H9 (cell line): ENCODE measurements around the gene NCKAP5. TPM values are rescaled to one million over a fixed set of nuclear protein-coding genes. Genes with fewer than 3 reads are reported as not detected.

Experiments used
- DNase-seq: peaks from one replicate; pipeline ENCODE4 v3.0.0-alpha.2; 2017
- H2AFZ ChIP-seq: one replicate; pipeline ENCODE4 v1.6.1; 2013; ENCODE audit warnings: mild to moderate bottlenecking, low read length, control low read depth, moderate library complexity
- H2AK5ac ChIP-seq: 2 replicates; pipeline ENCODE4 v1.6.1; 2013; ENCODE audit warnings: low read length, control low read depth, mixed read lengths; ENCODE audit not compliant: insufficient read length
- H2BK120ac ChIP-seq: one replicate; pipeline ENCODE4 v1.6.1; 2013; ENCODE audit warnings: low read depth, mild to moderate bottlenecking, low read length, control low read depth, inconsistent platforms; ENCODE audit not compliant: poor library complexity, severe bottlenecking
- H2BK12ac ChIP-seq: 2 replicates; pipeline ENCODE4 v1.6.1; 2013; ENCODE audit warnings: low read length, control low read depth, mixed read lengths, low read depth; ENCODE audit not compliant: insufficient read length
- H2BK15ac ChIP-seq: 2 replicates; pipeline ENCODE4 v1.6.1; 2013; ENCODE audit warnings: low read depth, low read length, control low read depth
- H2BK20ac ChIP-seq: one replicate; pipeline ENCODE4 v1.6.1; 2013; ENCODE audit warnings: low read depth, mild to moderate bottlenecking, low read length, control low read depth, inconsistent platforms; ENCODE audit not compliant: poor library complexity, severe bottlenecking
- H2BK5ac ChIP-seq: 2 replicates; pipeline ENCODE4 v1.6.1; 2013; ENCODE audit warnings: low read length, control low read depth, mixed read lengths; ENCODE audit not compliant: insufficient read length
- H3K14ac ChIP-seq: 2 replicates; pipeline ENCODE4 v1.6.1; 2013; ENCODE audit warnings: low read length, control low read depth; ENCODE audit not compliant: insufficient read depth
- H3K18ac ChIP-seq: 2 replicates; pipeline ENCODE4 v1.6.1; 2013; ENCODE audit warnings: low read depth, mild to moderate bottlenecking, mixed read lengths, low read length, control low read depth; ENCODE audit not compliant: insufficient read length
- H3K23ac ChIP-seq: 2 replicates; pipeline ENCODE4 v1.6.1; 2013; ENCODE audit warnings: low read length, control low read depth, mixed read lengths, low read depth; ENCODE audit not compliant: insufficient read length
- H3K23me2 ChIP-seq: 2 replicates; pipeline ENCODE4 v1.6.1; 2013; ENCODE audit warnings: low read depth, mild to moderate bottlenecking, mixed read lengths, low read length, control low read depth; ENCODE audit not compliant: insufficient read length, poor library complexity, severe bottlenecking
- H3K27ac ChIP-seq: 2 replicates; pipeline ENCODE4 v1.5.1; 2013; ENCODE audit warnings: low read length, control low read depth, mixed read lengths, low read depth; ENCODE audit not compliant: insufficient read length
- H3K27me3 ChIP-seq: 2 replicates; pipeline ENCODE4 v1.6.1; 2013; ENCODE audit warnings: low read length, control low read depth, inconsistent platforms; ENCODE audit not compliant: insufficient read depth
- H3K4ac ChIP-seq: 2 replicates; pipeline ENCODE4 v1.6.1; 2013; ENCODE audit warnings: low read depth, mild to moderate bottlenecking, control low read depth, inconsistent platforms, low read length, moderate library complexity
- H3K4me1 ChIP-seq: 2 replicates; pipeline ENCODE4 v1.6.1; 2013; ENCODE audit warnings: low read length, control low read depth, inconsistent platforms; ENCODE audit not compliant: insufficient read depth
- H3K4me2 ChIP-seq: 2 replicates; pipeline ENCODE4 v1.6.1; 2013; ENCODE audit warnings: low read length, control low read depth, mixed read lengths; ENCODE audit not compliant: insufficient read length, insufficient read depth
- H3K56ac ChIP-seq: 2 replicates; pipeline ENCODE4 v1.6.1; 2013; ENCODE audit warnings: low read depth, mild to moderate bottlenecking, mixed read lengths, low read length, control low read depth; ENCODE audit not compliant: insufficient read length
- H3K79me1 ChIP-seq: 2 replicates; pipeline ENCODE4 v1.6.1; 2013; ENCODE audit warnings: low read depth, mild to moderate bottlenecking, moderate library complexity, low read length, control low read depth, inconsistent platforms; ENCODE audit not compliant: insufficient read depth, poor library complexity, severe bottlenecking
- H3K79me2 ChIP-seq: 2 replicates; pipeline ENCODE4 v1.6.1; 2013; ENCODE audit warnings: low read length, control low read depth, inconsistent platforms; ENCODE audit not compliant: insufficient read depth
- H3K9ac ChIP-seq: 2 replicates; pipeline ENCODE4 v1.6.1; 2013; ENCODE audit warnings: low read length, control low read depth, mixed read lengths; ENCODE audit not compliant: insufficient read length; ENCODE audit errors: extremely low read depth
- H3K9me3 ChIP-seq: one replicate; pipeline ENCODE4 v1.6.1; 2013; ENCODE audit warnings: low read depth, low read length, inconsistent platforms; ENCODE audit not compliant: control insufficient read depth
- H3T11ph ChIP-seq: one replicate; pipeline ENCODE4 v1.6.1; 2013; ENCODE audit warnings: mild to moderate bottlenecking, low read length, control low read depth, inconsistent platforms
- H4K20me1 ChIP-seq: one replicate; pipeline ENCODE4 v1.6.1; 2013; ENCODE audit not compliant: control insufficient read depth, insufficient read length, insufficient read depth
- H4K5ac ChIP-seq: 2 replicates; pipeline ENCODE4 v1.6.1; 2013; ENCODE audit warnings: low read depth, mild to moderate bottlenecking, mixed read lengths, low read length, control low read depth; ENCODE audit not compliant: insufficient read length
- H4K8ac ChIP-seq: replicated peaks from 2 replicates; pipeline ENCODE4 v1.6.1; 2013; ENCODE audit warnings: low read length, control low read depth, mixed read lengths, low read depth; ENCODE audit not compliant: insufficient read length
- H4K91ac ChIP-seq: 2 replicates; pipeline ENCODE4 v1.6.1; 2013; ENCODE audit warnings: low read depth, mild to moderate bottlenecking, moderate library complexity, mixed read lengths, low read length, control low read depth; ENCODE audit not compliant: insufficient read length
- H3K27ac Mint-ChIP-seq, 3 experiments: 2 replicates in 2 of 3; 3 replicates in 1 of 3; pipeline ENCODE4 v1.8.0; 2020 to 2021; ENCODE audit warnings: mixed read lengths in 3 of 3, mild to moderate bottlenecking in 1 of 3, moderate library complexity in 1 of 3
- H3K27me3 Mint-ChIP-seq: 2 replicates; pipeline ENCODE4 v1.8.0; 2021; ENCODE audit warnings: low read depth, mild to moderate bottlenecking, moderate library complexity, mixed read lengths
- H3K36me3 Mint-ChIP-seq, 3 experiments: 2 replicates in 2 of 3; 3 replicates in 1 of 3; pipeline ENCODE4 v1.8.0; 2020 to 2021; ENCODE audit warnings: low read depth in 3 of 3, mixed read lengths in 3 of 3; ENCODE audit not compliant: insufficient read depth in 1 of 3
- H3K4me1 Mint-ChIP-seq, 2 experiments: 2 replicates each; pipeline ENCODE4 v1.8.0; 2020; ENCODE audit warnings: mixed read lengths in 2 of 2
- H3K4me3 Mint-ChIP-seq, 2 experiments: 2 replicates in 1 of 2; 3 replicates in 1 of 2; pipeline ENCODE4 v1.8.0; 2020 to 2021; ENCODE audit warnings: mild to moderate bottlenecking in 2 of 2, mixed read lengths in 2 of 2, moderate library complexity in 1 of 2
- H3K9me3 Mint-ChIP-seq, 2 experiments: 2 replicates in 1 of 2; 3 replicates in 1 of 2; pipeline ENCODE4 v1.8.0; 2020; ENCODE audit warnings: mild to moderate bottlenecking in 2 of 2, mixed read lengths in 2 of 2, moderate library complexity in 1 of 2
- WGBS: extraction: QIAGEN DNeasy Blood & Tissue Kit; methylation state at CpG from one replicate; pipeline ENCODE4 v1.1.7; 2013; ENCODE audit warnings: missing lambda C conversion rate, low lambda C conversion rate, mixed read lengths; ENCODE audit not compliant: insufficient read length; ENCODE audit errors: extremely low coverage; 5-methylcytosine and 5-hydroxymethylcytosine counted together
- total RNA-seq: library from RNA; stranded (reverse); gene quantifications from 2 replicates; pipeline ENCODE4 v1.2.1, GENCODE V29; 2021
- TF ChIP-seq, protein P1 (sequence below): fragments of 200-600 bp; sonication (generic); conservative IDR thresholded peaks from 3 replicates; pipeline ENCODE4 v1.8.0; 2021; ENCODE audit warnings: antibody characterized with exemption, mild to moderate bottlenecking

Gene NCKAP5
- total RNA-seq, 1 experiment from 2014 or later, result 0.26 TPM

GRCh38 chr2:132884705-132885104 is 683.6 kb downstream of the NCKAP5 start:
- Histone ChIP-seq H3K9me3 (no peaks in the 10 kb centered on the region), H2BK12ac (no peak overlapping the region), H4K91ac (no peak overlapping the region), H3K56ac (no peak overlapping the region), H3K4me2 (no peak overlapping the region), H2BK15ac (no peak overlapping the region), H3K14ac (no peak overlapping the region), H3K23ac (no peak overlapping the region), H3T11ph (no peak overlapping the region), H2AFZ (no peak overlapping the region), H3K18ac (no peak overlapping the region), H3K9ac (no peak overlapping the region), H4K5ac (no peak overlapping the region), H2BK120ac (no peak overlapping the region), H2BK20ac (no peak overlapping the region), H3K27ac (no peak overlapping the region), H3K23me2 (no peaks in the 10 kb centered on the region), H3K79me1 (no peaks in the 10 kb centered on the region), H2BK5ac (no peak overlapping the region), H2AK5ac (no peak overlapping the region), H4K20me1 (no peaks in the 10 kb centered on the region), H3K79me2 (no peaks in the 10 kb centered on the region), H3K4me1 (no peaks in the 10 kb centered on the region), H3K27me3 (no peaks in the 10 kb centered on the region), H3K4ac (no peak overlapping the region), H4K8ac (no peak overlapping the region)
- no peak overlapping the region for H3K4me3 Mint-ChIP-seq
- no peak for DNase-seq
- TF ChIP-seq, protein P1, sequence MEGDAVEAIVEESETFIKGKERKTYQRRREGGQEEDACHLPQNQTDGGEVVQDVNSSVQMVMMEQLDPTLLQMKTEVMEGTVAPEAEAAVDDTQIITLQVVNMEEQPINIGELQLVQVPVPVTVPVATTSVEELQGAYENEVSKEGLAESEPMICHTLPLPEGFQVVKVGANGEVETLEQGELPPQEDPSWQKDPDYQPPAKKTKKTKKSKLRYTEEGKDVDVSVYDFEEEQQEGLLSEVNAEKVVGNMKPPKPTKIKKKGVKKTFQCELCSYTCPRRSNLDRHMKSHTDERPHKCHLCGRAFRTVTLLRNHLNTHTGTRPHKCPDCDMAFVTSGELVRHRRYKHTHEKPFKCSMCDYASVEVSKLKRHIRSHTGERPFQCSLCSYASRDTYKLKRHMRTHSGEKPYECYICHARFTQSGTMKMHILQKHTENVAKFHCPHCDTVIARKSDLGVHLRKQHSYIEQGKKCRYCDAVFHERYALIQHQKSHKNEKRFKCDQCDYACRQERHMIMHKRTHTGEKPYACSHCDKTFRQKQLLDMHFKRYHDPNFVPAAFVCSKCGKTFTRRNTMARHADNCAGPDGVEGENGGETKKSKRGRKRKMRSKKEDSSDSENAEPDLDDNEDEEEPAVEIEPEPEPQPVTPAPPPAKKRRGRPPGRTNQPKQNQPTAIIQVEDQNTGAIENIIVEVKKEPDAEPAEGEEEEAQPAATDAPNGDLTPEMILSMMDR, result no peak
- peaks cover 0 to 6% (median 2%) of the 10 kb centered on the region in 3 experiments; a peak in 3 of 7 replicates for H3K36me3 Mint-ChIP-seq
- no peaks in the 10 kb centered on the region for H3K4me1 Mint-ChIP-seq
- no peak overlapping the region for H3K27ac Mint-ChIP-seq
- 100% methylated on average over 3 of the region's 6 CpGs for WGBS
- peaks cover 3% of the 10 kb centered on the region for H3K27me3 Mint-ChIP-seq
- H3K9me3 Mint-ChIP-seq, result peaks cover 8 to 11% of the 10 kb centered on the region in 2 experiments
